Neural crest cell (in vitro differentiated cells): ENCODE measurements around the gene HAUS2. TPM values are rescaled to one million over a fixed set of nuclear protein-coding genes. Genes with fewer than 3 reads are reported as not detected.
"Not testable (repeated sequence)": the region's sequence is repeated elsewhere in the genome, so short reads cannot be mapped to it uniquely, and the experiment has no call there.

Experiments used
- DNase-seq: peaks from one replicate; pipeline ENCODE4 v3.0.0; 2021; ENCODE audit warnings: low read depth, mixed read lengths, low spot score
- H3K27ac Mint-ChIP-seq: one replicate; pipeline ENCODE4 v1.8.0; 2021; ENCODE audit warnings: mild to moderate bottlenecking, mixed read lengths; ENCODE audit not compliant: unreplicated experiment
- H3K27me3 Mint-ChIP-seq: 2 replicates; pipeline ENCODE4 v1.8.0; 2021; ENCODE audit warnings: low read depth, mild to moderate bottlenecking, mixed read lengths
- H3K36me3 Mint-ChIP-seq: 2 replicates; pipeline ENCODE4 v1.8.0; 2021; ENCODE audit warnings: low read depth, mild to moderate bottlenecking, mixed read lengths
- H3K4me1 Mint-ChIP-seq: 2 replicates; pipeline ENCODE4 v1.8.0; 2021; ENCODE audit warnings: mixed read lengths
- H3K4me3 Mint-ChIP-seq: one replicate; pipeline ENCODE4 v1.8.0; 2021; ENCODE audit warnings: mild to moderate bottlenecking, mixed read lengths
- H3K9me3 Mint-ChIP-seq: 2 replicates; pipeline ENCODE4 v1.8.0; 2021; ENCODE audit warnings: mixed read lengths
- total RNA-seq: library from RNA; stranded (reverse); gene quantifications from 2 replicates; pipeline ENCODE4 v1.2.1, GENCODE V29; 2021
- TF ChIP-seq, protein P1 (sequence below): fragments of 200-600 bp; sonication (generic); conservative IDR thresholded peaks from 2 replicates; pipeline ENCODE4 v1.5.0; 2021; ENCODE audit warnings: antibody characterized with exemption, mild to moderate bottlenecking

HAUS2 gene
- total RNA-seq, 1 donor from 2014 or later: 34.7 TPM

DNA sequence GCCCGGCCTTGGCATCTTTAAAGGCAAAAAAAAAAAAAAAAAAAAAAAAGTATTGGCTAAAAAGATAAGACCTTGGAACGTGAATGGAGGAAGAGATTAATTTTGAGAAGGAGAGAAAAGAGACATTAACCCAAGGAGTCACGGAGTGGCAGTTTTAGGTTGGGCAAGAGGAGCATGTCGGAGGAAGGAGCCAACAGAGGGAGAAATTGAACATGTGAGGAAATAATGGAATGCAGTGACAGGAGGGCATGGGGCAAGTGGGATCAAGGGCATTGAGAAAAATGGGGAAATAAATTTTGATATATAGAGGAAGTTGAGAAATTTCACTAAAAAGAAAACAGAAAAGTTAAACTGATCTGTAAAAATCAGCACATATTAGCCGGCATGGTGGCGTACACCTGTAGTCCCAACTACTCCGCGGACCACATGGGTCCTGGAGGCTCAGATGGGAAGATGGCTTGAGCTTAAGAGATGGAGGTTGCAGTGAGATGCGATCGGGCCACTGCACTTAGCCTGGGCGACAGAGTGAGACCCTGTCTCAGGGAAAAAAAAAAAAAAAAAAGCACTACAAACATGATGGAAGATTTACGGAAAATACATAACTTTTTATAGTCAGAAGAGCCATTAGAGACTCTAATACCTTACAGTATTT is 1.2 kb downstream of the HAUS2 start:
- Mint-ChIP-seq H3K4me3 (peak overlapping the region; percentile 82), H3K36me3 (no peaks in the 10 kb centered on the region), H3K4me1 (peaks cover 28% of the 10 kb centered on the region), H3K9me3 (no peaks in the 10 kb centered on the region), H3K27me3 (no peaks in the 10 kb centered on the region), H3K27ac (peak overlapping the region; percentile 81)
- DNase-seq: no peak
- TF ChIP-seq, protein P1, sequence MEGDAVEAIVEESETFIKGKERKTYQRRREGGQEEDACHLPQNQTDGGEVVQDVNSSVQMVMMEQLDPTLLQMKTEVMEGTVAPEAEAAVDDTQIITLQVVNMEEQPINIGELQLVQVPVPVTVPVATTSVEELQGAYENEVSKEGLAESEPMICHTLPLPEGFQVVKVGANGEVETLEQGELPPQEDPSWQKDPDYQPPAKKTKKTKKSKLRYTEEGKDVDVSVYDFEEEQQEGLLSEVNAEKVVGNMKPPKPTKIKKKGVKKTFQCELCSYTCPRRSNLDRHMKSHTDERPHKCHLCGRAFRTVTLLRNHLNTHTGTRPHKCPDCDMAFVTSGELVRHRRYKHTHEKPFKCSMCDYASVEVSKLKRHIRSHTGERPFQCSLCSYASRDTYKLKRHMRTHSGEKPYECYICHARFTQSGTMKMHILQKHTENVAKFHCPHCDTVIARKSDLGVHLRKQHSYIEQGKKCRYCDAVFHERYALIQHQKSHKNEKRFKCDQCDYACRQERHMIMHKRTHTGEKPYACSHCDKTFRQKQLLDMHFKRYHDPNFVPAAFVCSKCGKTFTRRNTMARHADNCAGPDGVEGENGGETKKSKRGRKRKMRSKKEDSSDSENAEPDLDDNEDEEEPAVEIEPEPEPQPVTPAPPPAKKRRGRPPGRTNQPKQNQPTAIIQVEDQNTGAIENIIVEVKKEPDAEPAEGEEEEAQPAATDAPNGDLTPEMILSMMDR: no peak

DNA sequence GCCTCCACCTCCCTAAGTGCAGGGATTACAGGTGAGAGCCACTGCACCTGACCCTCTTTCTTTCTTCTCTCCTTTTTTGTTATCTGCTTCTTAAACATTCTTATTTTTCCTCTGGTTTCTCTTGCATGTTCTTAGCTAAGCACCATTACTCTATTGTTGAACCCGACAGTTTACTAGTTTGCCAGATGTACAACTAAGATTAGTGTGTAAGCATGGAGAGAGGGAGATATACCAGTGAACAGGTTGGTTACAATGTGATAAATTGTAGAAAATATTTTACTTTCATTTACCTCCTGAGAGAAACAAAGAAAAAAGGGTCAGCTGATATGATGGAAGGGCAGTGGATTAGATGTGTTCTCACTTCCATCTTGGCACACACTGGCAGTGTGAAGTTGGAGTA is 4.9 kb downstream of the HAUS2 start:
- peaks cover 3% of the 10 kb centered on the region for H3K36me3 Mint-ChIP-seq

DNA sequence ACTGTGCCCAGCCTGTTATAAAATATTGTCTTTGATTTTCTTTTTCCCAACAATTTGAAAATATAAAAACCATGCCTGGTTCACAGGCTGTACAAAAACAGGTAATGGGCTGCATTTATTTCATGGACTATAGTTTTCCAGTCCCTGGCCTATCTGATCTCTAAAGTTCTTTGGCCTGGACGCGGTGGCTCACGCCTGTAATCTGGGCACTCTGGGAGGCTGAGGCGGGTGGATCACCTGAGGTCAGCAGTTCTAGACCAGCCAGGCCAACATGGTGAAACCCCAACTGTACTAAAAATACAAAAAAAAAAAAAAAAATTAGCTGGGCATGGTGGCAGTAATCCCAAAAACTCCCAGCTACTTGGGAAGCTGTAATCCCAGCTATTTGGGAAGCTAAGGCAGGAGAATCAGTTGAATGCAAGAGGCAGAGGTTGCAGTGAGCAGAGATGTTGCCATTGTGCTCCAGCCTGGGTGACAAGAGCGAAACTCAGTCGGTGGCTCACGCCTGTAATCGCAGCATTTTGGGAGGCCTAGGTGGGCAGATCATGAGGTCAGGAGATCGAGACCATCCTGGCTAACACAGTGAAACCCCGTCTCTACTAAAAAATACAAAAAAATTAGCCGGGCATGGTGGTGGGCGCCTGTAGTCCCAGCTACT is 8.0 kb downstream of the HAUS2 start:
- H3K36me3 Mint-ChIP-seq, H3K27me3 Mint-ChIP-seq: not testable (repeated sequence)

More for the DNA sequence above, 4.9 kb downstream of the HAUS2 start:
- DNase-seq: no peak
- no peaks in the 10 kb centered on the region for H3K27me3 Mint-ChIP-seq
- TF ChIP-seq, protein P1: no peak
- H3K4me3 Mint-ChIP-seq: peak overlapping the region; percentile 10
- no peak overlapping the region for H3K27ac Mint-ChIP-seq
- H3K4me1 Mint-ChIP-seq: peaks cover 11% of the 10 kb centered on the region
- no peaks in the 10 kb centered on the region for H3K9me3 Mint-ChIP-seq

DNA sequence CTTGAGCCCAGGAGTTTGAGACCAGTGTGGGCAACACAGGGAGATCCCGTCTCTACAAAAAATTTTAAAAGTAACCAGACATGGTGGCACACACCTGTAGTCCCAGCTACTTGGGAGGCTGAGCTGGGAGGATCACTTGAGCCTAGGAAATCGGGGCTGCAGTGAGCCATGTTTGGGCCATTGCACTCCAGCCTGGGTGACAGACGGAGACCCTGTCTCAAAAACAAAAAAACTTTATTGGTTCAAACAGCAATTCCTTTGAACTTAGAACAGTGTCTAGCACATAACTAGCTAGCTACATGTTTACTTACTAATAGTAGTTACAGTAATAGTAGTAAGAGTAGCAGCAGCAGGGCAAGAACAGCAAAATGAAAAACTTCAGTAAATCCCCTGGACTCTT is 10.1 kb downstream of the HAUS2 start:
- Mint-ChIP-seq H3K27me3 (no peaks in the 10 kb centered on the region), H3K36me3 (peaks cover 3% of the 10 kb centered on the region), H3K27ac (no peak overlapping the region), H3K4me1 (no peaks in the 10 kb centered on the region), H3K9me3 (no peaks in the 10 kb centered on the region), H3K4me3 (no peak overlapping the region)
- TF ChIP-seq, protein P1: no peak
- DNase-seq: no peak

More for the DNA sequence above, 8.0 kb downstream of the HAUS2 start:
- H3K9me3 Mint-ChIP-seq, H3K4me1 Mint-ChIP-seq, H3K27ac Mint-ChIP-seq, DNase-seq, H3K4me3 Mint-ChIP-seq: not testable (repeated sequence)

DNA sequence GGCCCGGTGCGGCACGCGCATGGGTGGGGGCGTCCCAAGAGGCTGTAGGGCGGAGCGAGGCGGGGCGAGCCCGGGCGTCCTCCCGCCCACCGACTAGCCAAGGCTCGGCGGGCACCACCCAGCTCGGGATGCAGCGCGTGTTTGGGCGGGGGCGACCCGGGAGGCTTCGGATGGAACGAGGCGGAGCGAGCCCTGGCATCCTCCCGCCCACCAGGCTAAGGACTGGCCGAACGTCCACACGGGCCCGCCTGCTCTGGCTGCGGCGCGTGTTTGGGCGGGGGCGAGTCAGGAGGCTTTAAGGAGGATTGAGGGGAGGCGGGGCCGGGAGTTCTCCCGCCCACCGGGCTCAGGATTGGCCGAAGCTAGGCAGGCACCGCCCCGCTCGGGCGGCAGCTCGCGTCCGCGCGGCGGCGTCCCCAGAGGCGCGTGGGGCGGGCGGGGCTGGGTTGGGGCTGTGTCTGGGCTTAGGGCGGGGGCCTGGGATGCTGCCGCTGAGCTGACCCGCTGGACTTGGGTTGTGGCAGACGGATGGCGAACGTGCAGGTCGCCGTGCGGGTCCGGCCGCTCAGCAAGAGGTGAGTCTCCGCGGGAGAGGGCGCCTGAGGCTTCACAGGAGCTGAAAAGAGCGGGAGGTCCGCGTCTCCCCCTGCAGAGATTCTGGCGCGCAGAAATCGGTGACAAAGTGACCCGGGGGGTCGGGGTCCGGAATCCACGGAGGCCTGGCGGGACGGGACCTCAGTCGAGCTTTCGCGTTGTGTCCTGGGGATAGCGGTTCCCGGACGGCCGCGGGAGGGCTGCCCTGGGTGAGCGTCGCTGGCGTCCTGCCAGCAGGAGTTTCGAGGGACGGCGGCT is 26.8 kb downstream of the HAUS2 start, which contains the start of gene STARD9:
Gene STARD9 (plus strand): TSS at position 419 of the 852 bp plus-strand sequence. CDS start 110 bp downstream, at position 529.
- TF ChIP-seq, protein P1: no peak
- H3K27ac Mint-ChIP-seq: peak within 1 kb of the TSS; percentile 98
- H3K36me3 Mint-ChIP-seq: no peaks in the 10 kb centered on the region
- DNase-seq: peak; percentile 96
- peaks cover 3% of the 10 kb centered on the region for H3K27me3 Mint-ChIP-seq
- H3K9me3 Mint-ChIP-seq: no peaks in the 10 kb centered on the region
- peaks cover 23% of the 10 kb centered on the region for H3K4me1 Mint-ChIP-seq
- H3K4me3 Mint-ChIP-seq: peak within 1 kb of the TSS; percentile 97
